Large intestine (tissue), 3 donors: Measurements from ENCODE around the gene ENGASE. TPM values are rescaled to one million over a fixed set of nuclear protein-coding genes. Genes with fewer than 3 reads are reported as not detected.
A peak's percentile ranks its signal among the peaks of the same experiment; 100 is the strongest.

ENCODE experiments used
- DNase-seq, 2 donors: peaks; one replicate each; pipeline versions ENCODE4 v3.0.0 to v3.0.0-alpha.2; 2013
- H3K27ac ChIP-seq: one replicate; pipeline ENCODE4 v1.5.1; 2013; ENCODE audit warnings: low read length
- H3K27me3 ChIP-seq: 2 replicates; pipeline ENCODE4 v1.6.1; 2013; ENCODE audit warnings: low read length; ENCODE audit not compliant: control insufficient read depth, insufficient read depth
- H3K36me3 ChIP-seq: 2 replicates; pipeline ENCODE4 v1.6.1; 2013; ENCODE audit warnings: low read length; ENCODE audit not compliant: control insufficient read depth, insufficient read depth
- H3K4me1 ChIP-seq: one replicate; pipeline ENCODE4 v1.6.1; 2013; ENCODE audit warnings: low read length; ENCODE audit not compliant: control insufficient read depth, insufficient read depth
- H3K4me3 ChIP-seq: one replicate; pipeline ENCODE4 v1.5.1; 2013; ENCODE audit warnings: low read length
- H3K9me3 ChIP-seq: one replicate; pipeline ENCODE4 v1.6.1; 2013; ENCODE audit warnings: mild to moderate bottlenecking, low read depth, low read length, moderate library complexity; ENCODE audit not compliant: control insufficient read depth
- WGBS: methylation state at CpG from one replicate; pipeline ENCODE4 v1.1.5; 2013; ENCODE audit warnings: low lambda C conversion rate; ENCODE audit not compliant: insufficient coverage; 5-methylcytosine and 5-hydroxymethylcytosine counted together
- polyA plus RNA-seq: library from polyadenylated mRNA; unstranded; fragments of 120-200 nt; gene quantifications from one replicate; pipeline ENCODE4 v1.2.1, GENCODE V29; 2013

Gene ENGASE
- polyA plus RNA-seq, 1 donor = 78.0 TPM

GRCh38 chr17:79054200-79054960, 20.2 kb upstream of the ENGASE start:
- no peak overlapping the region for H3K27ac ChIP-seq
- no peaks in the 10 kb centered on the region for H3K4me1 ChIP-seq
- DNase-seq = no peak
- no peaks in the 10 kb centered on the region for H3K27me3 ChIP-seq
- peaks cover 5% of the 10 kb centered on the region for H3K9me3 ChIP-seq
- 75% methylated on average over 1 of the region's 2 CpGs for WGBS
- H3K4me3 ChIP-seq = no peak overlapping the region
- H3K36me3 ChIP-seq = no peaks in the 10 kb centered on the region

DNA sequence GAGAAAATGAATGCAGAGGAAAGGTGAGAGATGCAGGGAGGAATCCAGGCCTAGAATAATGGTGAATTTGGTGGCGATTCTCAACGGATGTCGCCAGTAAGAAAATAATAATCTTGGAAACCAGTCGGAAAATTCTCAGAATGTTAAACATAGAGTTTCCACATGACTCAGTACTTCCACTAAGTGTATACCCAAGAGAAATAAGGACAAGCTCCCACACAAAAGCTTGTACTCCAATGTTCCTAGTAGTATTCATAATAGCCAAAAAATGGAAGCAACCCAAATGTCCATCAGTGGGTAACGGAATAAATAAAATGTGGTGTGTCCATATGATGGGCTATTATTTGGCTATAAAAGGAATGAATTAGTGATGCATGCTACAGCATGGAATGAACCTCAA, 19.4 kb upstream of the ENGASE start:
- H3K4me1 ChIP-seq = no peaks in the 10 kb centered on the region
- no peaks in the 10 kb centered on the region for H3K36me3 ChIP-seq
- WGBS = no CpG with 5 or more reads among the region's 5 CpGs
- no peaks in the 10 kb centered on the region for H3K27me3 ChIP-seq
- H3K9me3 ChIP-seq = peaks cover 5% of the 10 kb centered on the region
- no peak overlapping the region for H3K27ac ChIP-seq
- DNase-seq = no peak
- no peak overlapping the region for H3K4me3 ChIP-seq

GRCh38 chr17:79057737-79058385, 16.8 kb upstream of the ENGASE start:
- H3K4me3 ChIP-seq = no peak overlapping the region
- WGBS = 100% methylated on average over 1 of the region's 10 CpGs
- H3K9me3 ChIP-seq = peaks cover 5% of the 10 kb centered on the region
- no peaks in the 10 kb centered on the region for H3K4me1 ChIP-seq
- H3K27me3 ChIP-seq = no peaks in the 10 kb centered on the region
- no peak for DNase-seq
- no peak overlapping the region for H3K27ac ChIP-seq
- H3K36me3 ChIP-seq = no peaks in the 10 kb centered on the region

DNA sequence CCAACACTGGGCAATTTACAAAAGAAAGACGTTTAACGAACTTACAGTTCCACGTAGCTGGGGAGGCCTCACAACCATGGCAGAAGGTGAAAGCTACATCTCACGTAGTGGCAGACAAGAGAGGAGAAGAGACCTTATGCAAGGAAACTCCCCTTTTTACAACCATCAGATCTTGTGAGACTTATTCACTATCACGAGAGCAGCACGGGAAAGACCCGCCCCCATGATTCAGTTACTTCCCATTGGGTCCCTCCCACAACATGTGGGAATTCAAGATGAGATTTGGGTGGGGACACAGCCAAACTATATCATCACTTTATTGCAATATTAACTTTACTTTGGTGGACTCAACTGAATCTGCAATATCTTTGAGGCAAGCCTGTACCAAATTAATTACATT, 11.9 kb upstream of the ENGASE start:
- H3K4me3 ChIP-seq = no peak overlapping the region
- no CpG with 5 or more reads among the region's 7 CpGs for WGBS
- H3K9me3 ChIP-seq = no peaks in the 10 kb centered on the region
- no peak overlapping the region for H3K27ac ChIP-seq
- no peaks in the 10 kb centered on the region for H3K27me3 ChIP-seq
- H3K4me1 ChIP-seq = no peaks in the 10 kb centered on the region
- H3K36me3 ChIP-seq = no peaks in the 10 kb centered on the region
- no peak for DNase-seq

DNA sequence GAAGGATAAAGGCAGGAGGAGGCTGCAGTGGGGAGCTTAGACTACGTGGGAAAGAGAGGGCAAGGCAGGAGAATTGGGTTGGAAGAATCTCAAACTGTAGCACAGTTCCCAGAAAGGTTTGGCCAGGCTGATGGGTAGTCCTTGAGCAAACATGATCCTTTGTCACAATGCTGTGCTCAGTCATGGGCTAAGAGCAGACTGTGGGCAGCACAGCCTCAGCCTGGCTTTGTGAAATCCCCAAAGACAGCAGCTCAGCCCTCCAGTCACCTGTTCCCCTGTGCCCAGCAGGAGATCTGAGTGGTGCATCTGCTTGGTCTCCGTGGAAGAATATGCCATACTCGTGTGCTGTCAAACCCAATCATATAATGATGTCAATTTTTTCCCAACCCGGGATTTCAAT, 10.6 kb upstream of the ENGASE start:
- Histone ChIP-seq H3K27me3 (no peaks in the 10 kb centered on the region), H3K36me3 (no peaks in the 10 kb centered on the region), H3K4me1 (no peaks in the 10 kb centered on the region), H3K4me3 (no peak overlapping the region), H3K27ac (no peak overlapping the region), H3K9me3 (no peaks in the 10 kb centered on the region)
- 40% methylated on average over 1 of the region's 4 CpGs for WGBS
- DNase-seq = no peak

GRCh38 chr17:79065105-79065670, 9.4 kb upstream of the ENGASE start:
- H3K27ac ChIP-seq = no peak overlapping the region
- H3K9me3 ChIP-seq = no peaks in the 10 kb centered on the region
- H3K4me1 ChIP-seq = no peaks in the 10 kb centered on the region
- no peaks in the 10 kb centered on the region for H3K27me3 ChIP-seq
- no peaks in the 10 kb centered on the region for H3K36me3 ChIP-seq
- H3K4me3 ChIP-seq = no peak overlapping the region
- DNase-seq = peak; percentile 37 to 41
- 25% methylated on average over 7 of the region's 10 CpGs for WGBS

GRCh38 chr17:79066963-79067362, 7.7 kb upstream of the ENGASE start:
- H3K27me3 ChIP-seq = no peaks in the 10 kb centered on the region

GRCh38 chr17:79070266-79070880, 4.3 kb upstream of the ENGASE start:
- H3K4me3 ChIP-seq = no peak overlapping the region
- peaks cover 23% of the 10 kb centered on the region for H3K4me1 ChIP-seq
- H3K36me3 ChIP-seq = no peaks in the 10 kb centered on the region
- DNase-seq = no peak
- no peak overlapping the region for H3K27ac ChIP-seq
- H3K27me3 ChIP-seq = no peaks in the 10 kb centered on the region
- WGBS = 100% methylated on average over 1 of the region's 9 CpGs
- no peaks in the 10 kb centered on the region for H3K9me3 ChIP-seq

More at GRCh38 chr17:79066963-79067362, 7.7 kb upstream of the ENGASE start:
- no peak overlapping the region for H3K4me3 ChIP-seq
- no peaks in the 10 kb centered on the region for H3K36me3 ChIP-seq
- peaks cover under 1% of the 10 kb centered on the region for H3K4me1 ChIP-seq
- no peak overlapping the region for H3K27ac ChIP-seq
- no CpG with 5 or more reads among the region's 6 CpGs for WGBS
- no peaks in the 10 kb centered on the region for H3K9me3 ChIP-seq
- no peak for DNase-seq

GRCh38 chr17:79071161-79071740, 3.4 kb upstream of the ENGASE start:
- DNase-seq = no peak

GRCh38 chr17:79072544-79072943, 2.1 kb upstream of the ENGASE start:
- no CpG with 5 or more reads among the region's 10 CpGs for WGBS
- no peaks in the 10 kb centered on the region for H3K27me3 ChIP-seq
- peaks cover 3% of the 10 kb centered on the region for H3K36me3 ChIP-seq
- H3K4me3 ChIP-seq = no peak overlapping the region
- H3K4me1 ChIP-seq = peaks cover 28% of the 10 kb centered on the region
- peak in 1 of 2 donors; percentile 16 for DNase-seq
- H3K27ac ChIP-seq = peak overlapping the region; percentile 84
- H3K9me3 ChIP-seq = no peaks in the 10 kb centered on the region

More at GRCh38 chr17:79071161-79071740, 3.4 kb upstream of the ENGASE start:
- WGBS = no CpG with 5 or more reads among the region's 6 CpGs
- Histone ChIP-seq H3K27me3 (no peaks in the 10 kb centered on the region), H3K36me3 (no peaks in the 10 kb centered on the region), H3K27ac (no peak overlapping the region), H3K4me3 (no peak overlapping the region), H3K4me1 (peaks cover 28% of the 10 kb centered on the region), H3K9me3 (no peaks in the 10 kb centered on the region)
